GM21447 (cell line): ENCODE data around the gene ICOS.

Experiments used
- ATAC-seq: cut with Tn5 transposase; IDR thresholded peaks from one replicate; pipeline ENCODE4 v1.9.1; 2021; ENCODE audit not compliant: unreplicated experiment

The ICOS gene, protein sequence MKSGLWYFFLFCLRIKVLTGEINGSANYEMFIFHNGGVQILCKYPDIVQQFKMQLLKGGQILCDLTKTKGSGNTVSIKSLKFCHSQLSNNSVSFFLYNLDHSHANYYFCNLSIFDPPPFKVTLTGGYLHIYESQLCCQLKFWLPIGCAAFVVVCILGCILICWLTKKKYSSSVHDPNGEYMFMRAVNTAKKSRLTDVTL

DNA sequence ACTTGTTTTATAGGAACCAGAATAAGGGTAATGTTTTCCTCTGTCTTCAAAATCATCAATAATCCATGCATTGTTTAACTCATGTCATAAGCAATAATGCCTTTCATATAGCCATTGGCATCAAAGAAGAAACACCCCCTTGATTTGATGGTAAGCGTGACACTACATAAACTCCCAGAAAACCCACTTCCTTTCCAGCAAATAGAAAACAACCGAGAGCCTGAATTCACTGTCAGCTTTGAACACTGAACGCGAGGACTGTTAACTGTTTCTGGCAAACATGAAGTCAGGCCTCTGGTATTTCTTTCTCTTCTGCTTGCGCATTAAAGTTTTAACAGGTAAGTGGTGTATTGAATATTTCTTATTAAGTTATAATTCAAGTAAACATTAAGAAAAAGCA, at the start of gene ICOS:
TSS of gene ICOS (plus strand) at position 229 of the 400 bp plus-strand sequence. CDS start at position 281, 52 bp downstream.
- ATAC-seq: no peak

DNA sequence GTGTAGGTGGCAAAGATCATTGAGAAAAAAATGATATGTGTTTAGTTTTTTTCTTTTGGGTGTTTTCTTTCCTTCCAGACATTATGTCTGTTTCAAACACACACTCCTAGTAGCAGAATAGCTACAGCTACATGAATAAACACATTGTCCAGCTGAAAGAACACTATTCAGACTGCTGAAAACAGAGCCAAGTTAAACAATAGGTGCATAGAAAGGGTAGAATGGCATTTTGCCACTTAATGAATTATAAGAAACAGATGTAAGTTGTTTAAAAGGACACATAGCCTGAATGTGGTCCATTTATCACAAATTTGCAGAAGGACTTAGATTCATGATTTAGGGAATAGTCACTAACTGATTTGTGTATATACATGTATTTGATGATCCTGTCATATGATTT, 48.9 kb upstream of the ICOS start:
- ATAC-seq: no peak

DNA sequence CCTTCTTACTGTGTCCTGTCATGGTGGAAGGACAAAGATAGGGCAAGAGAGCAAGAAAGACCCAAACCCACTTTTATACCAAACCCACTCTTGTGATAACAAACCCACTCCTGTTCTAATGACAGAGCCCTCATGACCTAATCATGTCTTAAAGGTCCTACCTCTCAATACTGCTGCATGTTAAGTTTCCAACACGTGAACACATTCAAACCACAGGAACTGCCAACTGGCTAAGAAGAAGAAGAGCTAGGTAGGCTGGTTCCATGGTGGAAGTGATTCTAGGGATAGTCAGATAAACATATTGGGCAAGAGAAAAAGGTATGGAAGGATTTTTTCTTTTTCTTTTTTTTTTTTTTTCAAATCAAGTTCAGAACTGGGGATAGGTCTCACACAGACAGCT, 47.0 kb upstream of the ICOS start:
- ATAC-seq: no peak

DNA sequence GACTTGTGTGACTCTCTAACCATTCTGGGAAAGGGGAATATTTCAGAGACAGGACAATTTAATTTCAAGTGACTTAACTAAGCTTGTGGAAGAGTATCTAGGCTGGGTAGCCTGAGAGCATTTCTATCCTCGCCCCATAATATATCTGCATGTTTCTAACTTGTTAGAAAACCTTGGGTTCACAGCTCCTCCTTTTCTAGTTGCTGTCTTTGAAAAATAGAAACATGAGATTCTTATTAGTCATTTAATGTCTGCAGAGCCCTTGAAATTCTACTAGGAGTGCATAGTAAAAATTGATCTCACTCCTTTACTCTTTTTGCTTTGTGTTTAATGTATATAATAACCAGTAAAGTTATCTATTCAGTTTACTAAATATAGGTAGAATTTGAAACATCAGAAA, 46.6 kb upstream of the ICOS start:
- no peak for ATAC-seq

DNA sequence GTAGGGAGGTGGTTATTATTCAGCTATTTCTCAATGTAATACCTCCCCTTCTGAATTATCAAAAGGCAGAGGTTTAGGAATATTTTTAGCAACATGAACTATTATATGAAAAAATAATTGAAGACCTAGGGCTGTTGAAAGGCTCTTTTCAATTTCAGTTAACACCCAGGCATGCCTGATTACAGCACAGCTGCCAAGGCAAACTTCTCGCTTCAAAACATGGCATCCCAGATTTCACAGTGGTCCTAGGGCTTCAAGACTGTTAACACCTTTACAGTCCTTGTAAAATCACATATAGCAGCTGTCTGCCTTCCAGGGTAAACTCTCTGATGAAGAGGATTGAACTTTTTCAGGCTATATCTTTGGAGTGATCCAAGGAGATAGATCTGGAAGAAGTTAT, 45.8 kb upstream of the ICOS start:
- ATAC-seq: no peak

DNA sequence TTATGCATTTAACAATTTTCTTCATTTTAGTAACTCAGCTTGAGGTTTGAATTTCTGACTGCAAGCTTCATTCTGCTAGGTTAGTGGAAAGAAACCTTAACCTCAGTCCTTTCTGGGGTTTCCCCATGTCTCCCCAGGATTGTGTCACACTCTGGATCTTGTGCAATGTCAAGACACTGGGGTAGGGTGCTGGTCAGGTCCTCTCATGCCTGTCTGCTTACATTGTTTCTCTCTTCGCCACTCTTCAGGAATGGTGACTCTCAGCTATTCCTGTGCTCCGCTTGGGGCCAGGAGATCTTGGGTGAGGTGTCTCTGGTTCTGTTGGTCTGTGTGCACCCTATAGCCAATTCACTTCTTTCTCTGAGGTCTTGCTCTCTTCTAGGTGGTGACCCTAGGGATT, 45.1 kb upstream of the ICOS start:
- ATAC-seq: no peak

DNA sequence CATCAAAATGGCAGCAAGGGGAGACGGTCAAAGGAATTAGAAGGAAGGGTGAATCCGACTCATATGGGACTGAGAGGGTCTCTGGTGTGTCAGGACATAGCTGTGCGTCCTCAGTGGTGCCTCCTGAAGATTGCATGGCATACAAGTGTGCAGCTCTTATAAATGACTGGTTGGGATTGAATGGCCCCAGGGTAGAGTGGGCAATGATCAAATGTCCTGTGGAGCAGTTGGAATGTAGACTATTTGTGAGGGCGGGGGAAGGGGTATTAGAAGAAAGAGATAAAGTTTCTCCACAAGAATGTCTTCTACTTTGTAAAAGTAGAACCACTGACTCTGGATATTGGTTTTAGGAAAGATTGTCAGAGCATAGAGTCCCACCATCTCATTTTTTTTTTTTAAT, 44.4 kb upstream of the ICOS start:
- ATAC-seq: no peak

DNA sequence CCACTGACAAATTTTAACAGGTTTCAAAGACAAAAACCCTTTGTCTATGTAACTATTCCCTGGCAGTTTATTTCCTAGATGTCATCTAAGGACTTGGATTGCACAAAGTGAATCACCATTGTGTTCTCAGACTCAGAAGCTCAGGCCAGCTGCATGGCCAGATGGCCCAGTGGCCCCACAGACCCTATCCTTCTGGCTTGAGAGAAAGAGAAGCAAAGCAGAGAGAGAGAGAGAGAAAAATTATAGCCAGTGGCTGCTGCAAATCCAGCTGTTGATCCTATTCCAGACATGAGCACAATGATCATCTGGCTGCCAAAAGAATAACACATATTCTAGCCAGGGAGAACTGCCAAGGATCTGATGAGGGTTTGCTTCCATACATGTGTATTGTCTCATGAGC, 43.2 kb upstream of the ICOS start:
- no peak for ATAC-seq

DNA sequence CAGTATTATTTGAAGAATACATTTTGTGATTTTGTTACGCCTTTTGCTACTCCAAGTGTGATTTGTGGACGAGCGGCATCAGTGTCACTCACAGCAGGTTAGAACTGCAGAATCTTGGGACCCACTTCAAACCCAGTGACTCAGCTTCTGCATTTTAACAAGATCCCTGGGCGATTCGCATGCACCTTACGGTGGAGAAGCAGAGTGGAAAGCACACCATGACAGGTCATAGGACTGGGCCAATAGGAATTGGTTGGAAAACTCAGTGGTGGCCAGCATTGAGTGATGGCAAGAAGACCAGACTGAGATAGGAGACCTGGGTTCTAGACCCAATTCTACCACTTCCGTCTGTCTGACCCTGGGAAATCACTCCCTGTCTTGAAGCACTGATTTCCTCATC, 42.7 kb upstream of the ICOS start:
- ATAC-seq: no peak

DNA sequence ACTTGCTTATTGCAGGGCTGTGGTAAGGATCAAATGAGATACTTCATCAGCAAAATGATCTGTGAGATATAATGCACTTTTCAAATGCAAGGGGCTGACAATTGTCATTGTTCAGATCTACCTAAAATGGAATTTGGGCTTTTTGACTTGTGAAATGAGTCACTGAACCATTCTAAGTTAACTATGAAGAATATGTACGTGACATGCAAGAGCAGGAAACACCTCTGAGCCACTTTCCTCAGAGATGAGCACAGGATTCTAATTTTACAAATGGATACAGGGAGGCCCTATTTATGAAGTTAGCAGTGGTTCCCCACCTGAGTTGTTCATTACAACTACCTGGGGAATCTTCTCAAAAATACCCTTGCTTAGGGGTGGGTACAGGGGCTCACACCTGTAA, 42.3 kb upstream of the ICOS start:
- ATAC-seq: no peak

DNA sequence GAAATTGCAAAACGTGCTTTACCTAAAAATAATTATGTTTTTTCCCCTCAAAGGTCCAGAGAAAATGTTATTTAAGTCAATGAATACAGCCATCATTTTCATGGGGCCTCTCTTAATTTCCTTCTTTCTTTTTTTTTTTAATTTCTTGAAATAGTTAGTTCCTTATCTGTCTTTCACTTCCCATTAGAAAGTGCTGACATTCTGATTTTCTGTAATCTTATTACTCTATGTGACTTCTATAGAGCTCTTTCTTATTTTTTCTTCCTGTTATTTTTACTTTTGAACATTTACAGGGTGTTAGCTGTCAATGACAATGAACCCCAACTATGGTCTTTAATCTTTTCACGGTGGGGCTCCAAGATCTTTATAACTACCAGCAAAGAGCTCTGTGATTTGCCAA, 39.0 kb upstream of the ICOS start:
- ATAC-seq: no peak

DNA sequence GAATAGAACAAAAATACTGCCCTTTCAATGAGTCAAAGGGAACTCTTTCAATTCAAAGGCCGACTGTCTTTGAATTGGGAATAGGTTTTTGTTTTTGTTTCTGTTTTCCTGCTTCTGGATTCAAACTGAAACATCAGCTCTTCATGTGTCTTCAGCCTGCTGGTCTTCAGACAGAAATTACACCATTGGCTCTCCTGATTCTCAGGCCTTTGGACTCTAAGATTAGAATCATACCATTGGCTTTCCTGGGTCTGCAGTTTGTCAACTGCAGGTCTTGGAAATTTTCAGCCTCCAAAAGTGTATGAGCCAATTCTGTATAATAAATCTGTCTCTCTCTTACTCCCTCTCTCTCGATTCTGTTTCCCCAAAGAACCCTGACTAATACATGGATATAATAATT, 37.9 kb upstream of the ICOS start:
- ATAC-seq: no peak

DNA sequence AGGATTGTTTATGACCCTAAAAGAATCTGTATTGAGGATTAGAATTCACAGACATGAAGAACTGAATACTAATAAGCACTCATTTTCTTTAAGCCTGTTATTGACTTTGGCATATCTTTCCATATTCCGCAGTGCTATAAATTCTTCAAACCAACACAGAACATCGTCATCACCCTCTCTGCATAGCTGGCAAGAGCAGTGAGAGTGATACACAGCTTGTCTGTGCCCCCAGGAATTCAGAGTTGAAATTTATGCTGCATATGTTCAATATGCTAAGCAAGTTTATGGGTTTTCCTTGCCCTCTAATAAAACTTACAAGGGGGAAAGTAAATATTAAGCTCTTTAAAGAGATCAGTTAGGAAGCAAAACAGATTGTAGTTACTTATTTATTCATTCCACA, 36.3 kb upstream of the ICOS start:
- ATAC-seq: no peak

DNA sequence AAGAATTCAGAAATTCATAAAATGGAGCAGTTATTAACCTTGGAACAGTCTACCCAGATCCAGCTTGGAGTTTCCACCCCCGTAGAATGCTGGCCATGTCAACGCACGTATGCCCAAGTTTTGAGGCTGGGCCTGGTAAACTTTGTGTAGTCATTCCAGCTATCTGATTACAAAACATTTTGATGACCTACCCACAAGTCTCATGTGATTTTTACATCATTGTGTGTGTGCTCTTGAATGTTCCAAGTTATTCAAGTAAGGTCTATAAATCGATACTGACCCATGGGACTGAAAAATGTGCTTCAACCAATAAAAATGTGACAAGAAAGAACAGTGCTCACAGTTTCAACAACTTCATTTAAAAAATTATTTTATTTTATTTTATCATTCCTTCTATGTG, 32.5 kb upstream of the ICOS start:
- no peak for ATAC-seq

DNA sequence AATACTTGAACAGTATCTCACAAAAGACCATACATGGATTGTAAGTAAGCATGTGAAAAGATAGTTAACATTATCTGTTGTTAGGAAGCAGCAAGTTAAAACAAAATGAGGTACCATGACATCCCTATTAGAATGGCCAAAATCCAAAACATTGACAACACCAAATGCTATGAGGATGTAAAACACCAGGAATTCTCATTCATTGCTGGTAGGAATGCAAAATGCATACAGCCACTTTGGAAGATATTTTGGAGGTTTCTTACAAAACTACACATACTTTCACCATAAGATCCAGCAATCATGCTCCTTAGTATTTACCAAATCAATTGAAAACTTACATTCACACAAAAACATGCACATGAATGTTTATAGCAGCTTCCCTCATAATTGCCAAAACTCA, 30.9 kb upstream of the ICOS start:
- ATAC-seq: no peak

DNA sequence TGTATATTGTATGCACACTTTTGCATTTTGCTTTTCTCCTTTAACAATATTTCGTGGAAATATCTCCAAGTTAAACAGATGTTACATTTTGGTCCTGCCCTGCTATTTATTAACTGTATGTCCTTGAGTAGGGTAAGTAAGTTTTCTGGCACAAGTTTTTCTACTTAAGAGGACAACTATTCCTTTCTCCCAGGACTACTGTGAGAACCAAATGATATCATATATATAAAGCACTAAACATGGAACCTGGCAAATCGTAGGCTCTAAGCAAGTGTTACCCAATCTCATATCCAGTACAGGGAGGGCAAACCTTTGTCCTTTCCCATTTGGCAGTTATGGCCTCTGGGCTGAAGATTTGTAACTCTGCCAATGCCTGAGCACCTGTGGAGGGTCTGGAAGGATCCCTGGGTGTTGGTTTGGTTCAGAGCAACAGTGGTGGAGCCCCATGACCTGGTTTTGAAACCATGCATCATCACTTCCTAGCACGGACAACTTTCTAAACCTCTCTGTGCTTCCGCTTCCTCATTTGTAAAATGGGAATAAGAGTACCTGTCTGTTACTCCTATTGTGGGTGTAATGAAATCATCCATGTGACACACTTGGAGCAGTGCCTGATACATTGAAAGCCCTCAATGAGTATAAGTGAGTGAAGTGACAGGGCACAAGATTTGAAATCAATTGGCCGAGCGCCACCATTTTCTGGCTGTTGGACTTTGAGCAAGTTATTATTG, 28.3 kb upstream of the ICOS start:
- ATAC-seq: no peak

DNA sequence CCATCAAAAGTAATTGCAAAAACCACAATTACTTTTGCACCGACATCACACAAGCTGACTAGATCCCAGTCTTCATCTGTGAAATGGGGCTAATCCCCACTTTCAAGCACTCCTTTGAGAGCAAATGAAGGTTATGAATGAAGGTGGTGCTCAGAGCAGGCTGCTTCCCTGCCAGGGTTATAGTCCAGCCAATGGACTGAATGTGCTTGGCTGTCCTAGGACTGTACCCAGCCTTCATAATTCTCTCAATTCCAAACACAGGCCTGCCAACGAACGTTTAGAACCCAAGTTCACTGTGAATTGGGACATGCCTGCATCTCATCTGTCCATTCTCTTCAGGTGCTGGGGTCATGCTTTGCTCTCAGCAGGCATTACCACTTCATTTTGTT, 27.8 kb upstream of the ICOS start:
- ATAC-seq: no peak

DNA sequence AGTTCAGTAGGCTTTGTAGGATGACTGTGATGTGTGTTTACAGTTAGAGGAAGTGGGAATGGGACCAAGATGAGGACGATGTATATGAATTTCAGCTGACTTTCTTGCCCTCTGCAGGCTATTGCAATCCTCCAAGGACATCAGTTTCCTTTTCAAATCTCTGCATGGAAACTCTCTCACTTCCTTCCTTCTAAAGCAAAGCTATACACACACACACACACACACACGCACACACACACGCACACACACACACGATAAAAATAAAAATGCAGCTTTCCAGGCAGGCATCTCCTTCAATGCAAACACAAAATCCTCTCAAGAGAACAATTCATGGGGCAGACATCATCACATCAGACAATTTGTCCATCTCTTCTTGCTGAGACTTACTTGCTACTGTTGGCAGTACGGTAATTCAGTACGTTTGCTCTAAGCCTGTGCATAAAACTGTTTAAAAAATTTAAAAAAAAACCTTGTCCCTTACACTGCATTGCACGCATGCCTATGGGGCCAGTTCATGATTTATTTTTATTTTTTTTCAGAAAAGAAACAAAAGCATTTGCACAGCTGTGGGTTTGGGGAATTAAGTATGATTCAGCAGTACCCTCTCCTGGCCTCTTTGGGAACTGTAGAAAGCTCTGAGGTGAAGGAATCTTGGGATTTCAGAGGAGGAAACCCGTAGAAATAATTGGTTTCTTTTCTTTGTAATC, 27.1 kb upstream of the ICOS start:
- ATAC-seq: no peak

DNA sequence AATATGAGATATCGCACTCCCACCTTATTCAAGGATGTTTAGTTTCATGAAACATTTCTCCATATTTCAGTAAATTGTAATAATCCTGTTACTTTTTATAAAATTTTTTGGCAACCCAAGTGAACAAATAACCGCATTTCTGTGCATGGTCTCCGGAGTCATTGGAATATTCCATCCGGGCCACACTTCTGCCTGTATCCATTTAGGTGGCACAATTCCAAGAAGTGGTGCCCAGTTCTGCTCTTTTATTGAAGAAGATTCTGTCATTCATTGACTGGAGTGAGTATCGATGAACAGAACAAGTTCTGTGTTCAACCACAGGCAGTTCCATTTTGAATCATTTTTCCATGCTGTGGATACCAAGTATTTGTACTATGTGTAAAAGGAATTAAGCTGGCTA, 26.6 kb upstream of the ICOS start:
- no peak for ATAC-seq

DNA sequence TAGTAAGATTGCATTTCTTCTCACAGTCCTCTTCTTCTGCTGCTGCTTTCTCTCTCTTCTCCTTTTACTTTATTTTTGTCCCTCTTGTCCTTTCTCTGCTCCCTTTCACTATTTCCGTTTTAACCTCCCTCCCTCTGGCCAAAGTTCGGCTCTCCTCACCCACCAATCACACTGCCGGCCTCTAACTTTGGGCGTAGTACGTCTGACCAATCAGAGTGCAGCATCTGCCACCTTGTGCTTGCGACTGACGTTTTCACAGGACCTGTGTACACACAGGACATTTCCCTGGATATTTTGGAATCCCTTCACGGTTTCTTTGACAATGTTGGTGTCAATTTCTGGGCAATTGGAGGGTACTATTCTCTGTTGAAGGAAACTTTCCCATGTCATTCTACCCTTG, 22.6 kb upstream of the ICOS start:
- ATAC-seq: no peak

DNA sequence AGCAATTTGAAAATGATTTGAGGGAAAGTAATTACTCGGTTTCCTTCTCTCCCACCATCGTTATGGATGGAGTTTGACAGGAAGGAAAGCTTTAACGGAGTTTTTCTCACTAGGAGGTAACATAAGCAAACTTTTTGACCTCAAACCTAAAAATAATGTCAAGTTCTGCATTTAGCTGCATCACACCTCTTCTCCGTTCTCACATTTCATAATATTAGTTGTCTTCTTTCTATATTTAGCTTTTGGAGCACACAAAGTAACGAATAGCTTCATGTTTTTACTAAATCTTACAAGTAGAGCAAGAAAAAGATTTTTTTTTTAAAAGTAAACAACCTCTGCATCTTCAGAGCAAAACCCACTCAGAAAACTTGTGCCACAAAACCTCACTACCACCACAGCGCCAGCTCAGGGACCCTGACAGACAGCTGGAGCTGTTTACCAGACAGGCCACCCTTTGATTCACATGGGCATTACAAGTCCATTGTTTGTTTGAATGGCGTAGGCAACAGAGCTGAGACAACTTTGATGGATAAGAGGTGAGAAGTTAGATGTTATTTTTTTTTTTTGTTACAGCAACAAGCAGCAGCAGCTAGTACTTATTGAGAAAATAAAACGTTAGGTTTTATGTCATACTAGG, 21.9 kb upstream of the ICOS start:
- no peak for ATAC-seq

DNA sequence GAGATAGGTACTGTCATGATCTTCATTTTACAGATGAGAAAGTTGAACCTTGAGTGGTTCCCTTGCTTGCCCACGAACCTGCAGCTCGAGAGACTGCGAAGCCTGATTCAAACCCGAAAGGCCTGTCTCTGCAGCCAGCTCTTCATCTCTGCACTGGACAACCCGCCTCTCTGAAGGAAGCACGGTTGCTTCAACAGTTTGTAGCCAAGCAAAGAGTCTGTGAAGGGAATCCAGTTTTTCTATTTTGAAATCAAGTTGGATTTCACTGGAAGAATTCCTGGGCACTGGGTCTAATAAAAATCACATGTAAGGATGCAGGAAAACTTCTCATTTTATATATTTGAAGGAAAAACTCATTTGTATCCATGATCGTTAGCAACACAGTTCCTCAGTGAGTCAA, 21.3 kb upstream of the ICOS start:
- ATAC-seq: no peak
